ENCODE measurements around the gene BTBD9.

The BTBD9 gene

DNA sequence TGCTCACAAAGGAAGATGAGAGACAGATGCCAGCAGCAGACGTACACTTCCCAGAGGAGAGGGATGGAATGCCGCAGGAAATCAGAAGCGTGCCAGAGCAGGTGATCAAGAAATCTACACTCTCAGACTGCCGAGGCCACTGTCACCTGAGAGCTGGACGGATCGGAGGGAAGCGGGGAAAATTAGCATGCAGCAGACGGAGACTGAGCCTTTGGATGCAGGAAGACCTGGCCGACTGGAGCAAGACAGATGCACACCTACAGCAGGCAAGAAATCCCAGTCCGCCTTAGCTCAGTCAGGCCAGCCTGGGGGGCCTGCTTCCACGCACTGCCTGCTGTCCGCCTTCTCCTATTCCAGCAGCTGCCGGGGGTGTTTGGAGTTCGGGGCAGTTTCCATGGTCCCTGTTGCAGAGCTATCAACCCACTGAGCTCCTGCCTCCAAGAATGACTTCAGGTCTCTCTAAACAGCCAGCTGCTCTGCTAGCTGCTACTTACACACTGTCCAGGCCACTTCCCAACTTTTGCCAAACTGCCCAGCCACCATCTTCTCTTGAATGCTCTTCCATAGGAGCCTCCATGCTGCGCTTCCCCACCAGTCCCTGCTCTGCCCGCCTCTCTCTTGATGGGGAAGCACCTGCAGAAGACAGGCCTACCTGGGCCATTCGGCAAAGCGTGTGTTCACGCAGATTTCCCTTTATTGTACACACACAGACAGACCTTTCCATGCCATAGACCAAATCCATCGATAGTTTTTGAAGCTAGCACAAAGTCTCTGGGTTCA lies 451.7 kb downstream of the BTBD9 start:
- no peak for DNase-seq
- Histone ChIP-seq H3K9me3 (ENCODE audit: insufficient read depth, low read length, severe bottlenecking) (no peaks in the 10 kb centered on the region), H3K27me3 (ENCODE audit: insufficient read depth, low read length, poor library complexity) (no peaks in the 10 kb centered on the region), H4K20me1 (ENCODE audit: insufficient read depth, low read length) (no peaks in the 10 kb centered on the region), H3K4me1 (ENCODE audit: insufficient read depth, low read length) (no peaks in the 10 kb centered on the region), H3K4me3 (ENCODE audit: low read depth in 1 of 2, low read length in 2 of 2) (no peak overlapping the region), H3K36me3 (ENCODE audit: insufficient read depth, low read length) (no peaks in the 10 kb centered on the region), H3K79me2 (ENCODE audit: insufficient read depth, low read length) (no peaks in the 10 kb centered on the region), H3K9ac (ENCODE audit: low read depth, low read length) (no peak overlapping the region), H3K4me2 (ENCODE audit: insufficient read depth, low read length) (no peak overlapping the region), H3K27ac (ENCODE audit: low read length) (no peak overlapping the region), H2AFZ (ENCODE audit: low read depth, low read length) (no peak overlapping the region)
- no peak for TF ChIP-seq EZH2 (IDR thresholded peaks at IDR 0.05; ENCODE audit: borderline replicate concordance, low read depth, low read length, severe bottlenecking)
- no peak for TF ChIP-seq CTCF (IDR thresholded peaks at IDR 0.05; ENCODE audit: borderline replicate concordance, extremely low read depth, low read length, poor library complexity, severe bottlenecking)
- no peak for ATAC-seq (ENCODE audit: insufficient read depth, low read depth)

DNA sequence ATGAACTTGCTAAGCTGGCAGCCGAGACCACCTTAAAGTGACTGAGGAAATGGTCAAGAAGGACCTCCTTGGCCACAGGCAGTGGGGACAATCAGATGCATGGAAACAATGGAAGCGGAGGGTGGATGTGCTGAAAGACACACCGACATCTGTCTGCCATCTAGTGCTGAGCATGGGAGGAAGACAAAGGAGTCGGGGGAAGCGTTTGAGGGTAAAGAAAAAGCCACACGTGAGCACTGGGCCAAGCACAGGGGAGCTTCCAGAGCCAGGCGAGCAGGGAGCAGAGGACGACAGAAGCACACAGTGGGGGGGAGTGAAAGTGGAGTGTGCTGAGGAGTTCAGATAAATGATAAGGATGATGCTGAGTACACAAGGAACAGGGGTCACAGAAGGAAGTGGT lies 452.4 kb downstream of the BTBD9 start:
- TF ChIP-seq CTCF (IDR thresholded peaks at IDR 0.05; ENCODE audit: borderline replicate concordance, extremely low read depth, low read length, poor library complexity, severe bottlenecking) (peak; percentile 4), EZH2 (IDR thresholded peaks at IDR 0.05; ENCODE audit: borderline replicate concordance, low read depth, low read length, severe bottlenecking) (no peak)
- Histone ChIP-seq H3K4me2 (ENCODE audit: insufficient read depth, low read length) (no peak overlapping the region), H3K36me3 (ENCODE audit: insufficient read depth, low read length) (no peaks in the 10 kb centered on the region), H3K9me3 (ENCODE audit: insufficient read depth, low read length, severe bottlenecking) (no peaks in the 10 kb centered on the region), H3K9ac (ENCODE audit: low read depth, low read length) (no peak overlapping the region), H3K4me1 (ENCODE audit: insufficient read depth, low read length) (no peaks in the 10 kb centered on the region), H3K4me3 (ENCODE audit: low read depth in 1 of 2, low read length in 2 of 2) (no peak overlapping the region), H3K27ac (ENCODE audit: low read length) (no peak overlapping the region), H3K79me2 (ENCODE audit: insufficient read depth, low read length) (no peaks in the 10 kb centered on the region), H3K27me3 (ENCODE audit: insufficient read depth, low read length, poor library complexity) (no peaks in the 10 kb centered on the region), H2AFZ (ENCODE audit: low read depth, low read length) (no peak overlapping the region), H4K20me1 (ENCODE audit: insufficient read depth, low read length) (no peaks in the 10 kb centered on the region)
- ATAC-seq (ENCODE audit: insufficient read depth, low read depth) (no peak), DNase-seq (no peak)

DNA sequence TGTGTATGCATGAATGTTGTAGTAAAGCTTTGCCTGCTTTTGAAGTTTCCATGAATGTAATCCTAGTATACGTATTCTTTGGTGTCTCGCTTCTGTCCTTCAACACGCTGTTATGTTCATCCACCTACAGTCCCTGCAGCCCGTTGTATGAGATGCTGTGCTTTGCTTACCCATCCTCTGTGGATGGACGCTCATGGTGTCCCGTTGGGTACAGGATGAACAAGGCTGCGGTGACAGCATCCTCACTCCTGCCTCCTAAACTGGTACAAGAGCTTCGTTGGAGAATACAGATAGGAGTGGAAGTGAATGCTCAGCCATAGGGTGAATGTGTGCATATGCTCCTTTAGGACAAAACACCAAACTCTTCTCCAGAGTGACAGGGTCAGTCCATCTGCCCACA lies 454.0 kb downstream of the BTBD9 start:
- no peaks in the 10 kb centered on the region for H3K4me1 ChIP-seq (ENCODE audit: insufficient read depth, low read length)

More for the DNA sequence above, 454.0 kb downstream of the BTBD9 start:
- no peaks in the 10 kb centered on the region for H4K20me1 ChIP-seq (ENCODE audit: insufficient read depth, low read length)
- H3K4me3 ChIP-seq (ENCODE audit: low read depth in 1 of 2, low read length in 2 of 2) = no peak overlapping the region
- H3K27me3 ChIP-seq (ENCODE audit: insufficient read depth, low read length, poor library complexity) = no peaks in the 10 kb centered on the region
- no peak overlapping the region for H3K27ac ChIP-seq (ENCODE audit: low read length)
- ATAC-seq (ENCODE audit: insufficient read depth, low read depth) (no peak), DNase-seq (no peak)
- no peaks in the 10 kb centered on the region for H3K79me2 ChIP-seq (ENCODE audit: insufficient read depth, low read length)
- no peak for TF ChIP-seq EZH2 (IDR thresholded peaks at IDR 0.05; ENCODE audit: borderline replicate concordance, low read depth, low read length, severe bottlenecking)
- TF ChIP-seq CTCF (IDR thresholded peaks at IDR 0.05; ENCODE audit: borderline replicate concordance, extremely low read depth, low read length, poor library complexity, severe bottlenecking) = no peak
- no peak overlapping the region for H2AFZ ChIP-seq (ENCODE audit: low read depth, low read length)
- H3K9me3 ChIP-seq (ENCODE audit: insufficient read depth, low read length, severe bottlenecking) = no peaks in the 10 kb centered on the region
- no peaks in the 10 kb centered on the region for H3K36me3 ChIP-seq (ENCODE audit: insufficient read depth, low read length)
- H3K9ac ChIP-seq (ENCODE audit: low read depth, low read length) = no peak overlapping the region
- H3K4me2 ChIP-seq (ENCODE audit: insufficient read depth, low read length) = no peak overlapping the region

All from DND-41 (cell line).